ENCODE results near the gene ST8SIA3. TPM values are rescaled to one million over a fixed set of nuclear protein-coding genes. Genes with fewer than 3 reads are reported as not detected.

Gene ST8SIA3
- total RNA-seq, 1 experiment from 2014 or later: 1.9 TPM

DNA sequence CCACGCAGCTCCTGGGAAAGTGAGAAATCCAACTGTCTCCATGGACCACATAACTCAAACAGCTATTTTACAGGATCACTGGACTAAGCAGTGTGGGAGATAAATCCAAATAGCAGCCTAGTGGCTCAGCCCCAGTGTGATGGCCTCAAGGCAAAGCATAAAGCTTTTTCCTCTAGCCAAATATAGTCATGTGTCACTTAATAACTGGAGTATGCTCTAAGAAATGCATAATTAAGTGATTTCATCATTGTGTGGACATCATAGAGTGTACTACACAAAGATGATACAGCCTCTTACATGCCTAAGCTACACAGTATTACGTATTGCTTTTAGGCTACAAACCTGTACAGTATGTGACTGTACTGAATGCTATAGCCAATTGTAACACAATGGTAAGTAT is 31.8 kb upstream of the ST8SIA3 start:
- H2BK120ac ChIP-seq (ENCODE audit: low read depth, low read length, poor library complexity, severe bottlenecking): no peak overlapping the region
- no peak overlapping the region for H3K4ac ChIP-seq (ENCODE audit: low read depth, low read length)
- H3K36me3 Mint-ChIP-seq (ENCODE audit: insufficient read depth in 1 of 3, low read depth in 3 of 3): no peaks in the 10 kb centered on the region
- no peak overlapping the region for H3T11ph ChIP-seq (ENCODE audit: low read length)
- no peaks in the 10 kb centered on the region for H4K20me1 ChIP-seq (ENCODE audit: control insufficient read depth, insufficient read depth, insufficient read length)
- no peak overlapping the region for H2BK12ac ChIP-seq (ENCODE audit: insufficient read length, low read depth, low read length)
- H3K27me3 Mint-ChIP-seq (ENCODE audit: low read depth): peaks cover 6% of the 10 kb centered on the region
- H3K79me2 ChIP-seq (ENCODE audit: insufficient read depth, low read length): no peaks in the 10 kb centered on the region
- no peak overlapping the region for H4K8ac ChIP-seq (replicated peaks; ENCODE audit: insufficient read length, low read depth, low read length)
- DNase-seq: no peak
- no peak overlapping the region for H3K18ac ChIP-seq (ENCODE audit: insufficient read length, low read depth, low read length)
- H3K4me1 Mint-ChIP-seq: 0 out of 4 replicates have a peak, but pooled peaks cover 2% of the 10 kb centered on the region in 2 experiments
- H3K9ac ChIP-seq (ENCODE audit: extremely low read depth, insufficient read length, low read length): no peak overlapping the region
- H2BK15ac ChIP-seq (ENCODE audit: low read depth, low read length): no peak overlapping the region
- H2AFZ ChIP-seq (ENCODE audit: low read length): no peak overlapping the region
- H3K23me2 ChIP-seq (ENCODE audit: insufficient read length, low read depth, low read length, poor library complexity, severe bottlenecking): no peaks in the 10 kb centered on the region
- no CpG with 5 or more reads among the region's 2 CpGs for WGBS (ENCODE audit: extremely low coverage, insufficient read length, low lambda C conversion rate)
- no peak overlapping the region for H2BK20ac ChIP-seq (ENCODE audit: low read depth, low read length, poor library complexity, severe bottlenecking)
- H3K9me3 Mint-ChIP-seq: no peaks in the 10 kb centered on the region
- no peaks in the 10 kb centered on the region for H3K27me3 ChIP-seq (ENCODE audit: insufficient read depth, low read length)
- H4K5ac ChIP-seq (ENCODE audit: insufficient read length, low read depth, low read length): no peak overlapping the region
- TF ChIP-seq, protein P1, sequence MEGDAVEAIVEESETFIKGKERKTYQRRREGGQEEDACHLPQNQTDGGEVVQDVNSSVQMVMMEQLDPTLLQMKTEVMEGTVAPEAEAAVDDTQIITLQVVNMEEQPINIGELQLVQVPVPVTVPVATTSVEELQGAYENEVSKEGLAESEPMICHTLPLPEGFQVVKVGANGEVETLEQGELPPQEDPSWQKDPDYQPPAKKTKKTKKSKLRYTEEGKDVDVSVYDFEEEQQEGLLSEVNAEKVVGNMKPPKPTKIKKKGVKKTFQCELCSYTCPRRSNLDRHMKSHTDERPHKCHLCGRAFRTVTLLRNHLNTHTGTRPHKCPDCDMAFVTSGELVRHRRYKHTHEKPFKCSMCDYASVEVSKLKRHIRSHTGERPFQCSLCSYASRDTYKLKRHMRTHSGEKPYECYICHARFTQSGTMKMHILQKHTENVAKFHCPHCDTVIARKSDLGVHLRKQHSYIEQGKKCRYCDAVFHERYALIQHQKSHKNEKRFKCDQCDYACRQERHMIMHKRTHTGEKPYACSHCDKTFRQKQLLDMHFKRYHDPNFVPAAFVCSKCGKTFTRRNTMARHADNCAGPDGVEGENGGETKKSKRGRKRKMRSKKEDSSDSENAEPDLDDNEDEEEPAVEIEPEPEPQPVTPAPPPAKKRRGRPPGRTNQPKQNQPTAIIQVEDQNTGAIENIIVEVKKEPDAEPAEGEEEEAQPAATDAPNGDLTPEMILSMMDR (conservative IDR thresholded peaks at IDR 0.05): no peak
- H3K79me1 ChIP-seq (ENCODE audit: insufficient read depth, low read depth, low read length, poor library complexity, severe bottlenecking): no peaks in the 10 kb centered on the region
- H3K4me1 ChIP-seq (ENCODE audit: insufficient read depth, low read length): no peaks in the 10 kb centered on the region
- no peak overlapping the region for H3K4me3 Mint-ChIP-seq
- H3K27ac Mint-ChIP-seq: no peak overlapping the region
- no peak overlapping the region for H3K4me2 ChIP-seq (ENCODE audit: insufficient read depth, insufficient read length, low read length)
- H3K56ac ChIP-seq (ENCODE audit: insufficient read length, low read depth, low read length): no peak overlapping the region
- H4K91ac ChIP-seq (ENCODE audit: insufficient read length, low read depth, low read length): no peak overlapping the region
- no peak overlapping the region for H2AK5ac ChIP-seq (ENCODE audit: insufficient read length, low read length)
- H3K9me3 ChIP-seq (ENCODE audit: control insufficient read depth, low read depth, low read length): no peaks in the 10 kb centered on the region
- no peak overlapping the region for H3K14ac ChIP-seq (ENCODE audit: insufficient read depth, low read length)
- H3K23ac ChIP-seq (ENCODE audit: insufficient read length, low read depth, low read length): no peak overlapping the region
- H2BK5ac ChIP-seq (ENCODE audit: insufficient read length, low read length): no peak overlapping the region
- no peak overlapping the region for H3K27ac ChIP-seq (ENCODE audit: insufficient read length, low read depth, low read length)

Measured in H9 (cell line).